Measurements from ENCODE around the gene STARD13. TPM values are rescaled to one million over a fixed set of nuclear protein-coding genes. Genes with fewer than 3 reads are reported as not detected.

Gene STARD13
- total RNA-seq, 1 donor from 2014 or later: 2.0 TPM

- no peak overlapping the region for H3K4me3 Mint-ChIP-seq
Measured at GRCh38 chr13:33232883-33233282, 52.7 kb downstream of the STARD13 start.

GRCh38 chr13:33231339-33231738 lies 54.2 kb downstream of the STARD13 start:
- TF ChIP-seq EZH2phosphoT487 (IDR thresholded peaks at IDR 0.05): no peak
- TF ChIP-seq CTCF (IDR thresholded peaks at IDR 0.05): no peak
- no peak for TF ChIP-seq EZH2 (IDR thresholded peaks at IDR 0.05)
- peaks cover 14% of the 10 kb centered on the region for H3K4me1 Mint-ChIP-seq
- Histone ChIP-seq H3K9ac (no peak overlapping the region), H3K9me3 (ENCODE audit: low read depth) (no peaks in the 10 kb centered on the region), H2AFZ (replicated peaks) (no peak overlapping the region), H4K20me1 (ENCODE audit: low read depth) (no peaks in the 10 kb centered on the region), H3K27me3 (no peaks in the 10 kb centered on the region), H3K4me2 (no peak overlapping the region), H3K79me2 (ENCODE audit: low read depth) (no peaks in the 10 kb centered on the region), H3F3A (ENCODE audit: low read depth) (peaks cover 12% of the 10 kb centered on the region), H3K4me1 (peaks cover 12% of the 10 kb centered on the region), H3K36me3 (no peaks in the 10 kb centered on the region), H3K4me3 (no peak overlapping the region), H3K27ac (no peak overlapping the region)
- peaks cover 4% of the 10 kb centered on the region for H3K9me3 Mint-ChIP-seq
- no peak for DNase-seq (ENCODE audit: low spot score)
- no peak overlapping the region for H3K27ac Mint-ChIP-seq
- no peaks in the 10 kb centered on the region for H3K27me3 Mint-ChIP-seq (ENCODE audit: insufficient read depth, low read depth)
- peaks cover 4% of the 10 kb centered on the region for H3K36me3 Mint-ChIP-seq
- no peak overlapping the region for H3K4me3 Mint-ChIP-seq

More at GRCh38 chr13:33232883-33233282, 52.7 kb downstream of the STARD13 start:
- Histone ChIP-seq H3F3A (ENCODE audit: low read depth) (peaks cover 12% of the 10 kb centered on the region), H3K27me3 (no peaks in the 10 kb centered on the region), H3K79me2 (ENCODE audit: low read depth) (no peaks in the 10 kb centered on the region), H3K4me1 (peaks cover 14% of the 10 kb centered on the region), H3K4me3 (no peak overlapping the region), H3K4me2 (no peak overlapping the region), H2AFZ (replicated peaks) (no peak overlapping the region), H3K9ac (no peak overlapping the region), H3K9me3 (ENCODE audit: low read depth) (no peaks in the 10 kb centered on the region), H3K36me3 (no peaks in the 10 kb centered on the region), H3K27ac (no peak overlapping the region), H4K20me1 (ENCODE audit: low read depth) (no peaks in the 10 kb centered on the region)
- H3K27ac Mint-ChIP-seq: no peak overlapping the region
- peaks cover 4% of the 10 kb centered on the region for H3K9me3 Mint-ChIP-seq
- DNase-seq (ENCODE audit: low spot score): no peak
- TF ChIP-seq EZH2 (IDR thresholded peaks at IDR 0.05) (no peak), CTCF (IDR thresholded peaks at IDR 0.05) (no peak)
- H3K4me1 Mint-ChIP-seq: peaks cover 14% of the 10 kb centered on the region
- H3K27me3 Mint-ChIP-seq (ENCODE audit: insufficient read depth, low read depth): no peaks in the 10 kb centered on the region
- H3K36me3 Mint-ChIP-seq: peaks cover 4% of the 10 kb centered on the region

- peaks cover 4% of the 10 kb centered on the region for H3K36me3 Mint-ChIP-seq
- Histone ChIP-seq H2AFZ (replicated peaks) (no peak overlapping the region), H3K27me3 (no peaks in the 10 kb centered on the region), H3K79me2 (ENCODE audit: low read depth) (no peaks in the 10 kb centered on the region), H3K4me3 (no peak overlapping the region), H3K4me1 (peaks cover 10% of the 10 kb centered on the region), H3K27ac (no peak overlapping the region), H3K4me2 (no peak overlapping the region), H4K20me1 (ENCODE audit: low read depth) (no peaks in the 10 kb centered on the region), H3F3A (ENCODE audit: low read depth) (peaks cover 12% of the 10 kb centered on the region), H3K36me3 (no peaks in the 10 kb centered on the region), H3K9me3 (ENCODE audit: low read depth) (no peaks in the 10 kb centered on the region), H3K9ac (no peak overlapping the region)
- no peak for DNase-seq (ENCODE audit: low spot score)
- H3K27me3 Mint-ChIP-seq (ENCODE audit: insufficient read depth, low read depth): no peaks in the 10 kb centered on the region
- TF ChIP-seq EZH2 (IDR thresholded peaks at IDR 0.05) (no peak), CTCF (IDR thresholded peaks at IDR 0.05) (no peak), EZH2phosphoT487 (IDR thresholded peaks at IDR 0.05) (no peak)
- no peak overlapping the region for H3K27ac Mint-ChIP-seq
- H3K9me3 Mint-ChIP-seq: peaks cover 4% of the 10 kb centered on the region
- peaks cover 14% of the 10 kb centered on the region for H3K4me1 Mint-ChIP-seq
- no peak overlapping the region for H3K4me3 Mint-ChIP-seq
Measured at GRCh38 chr13:33230178-33230881, 55.2 kb downstream of the STARD13 start.
